Nephron (organoid): ENCODE results near the gene ERAP2.

ENCODE experiments used
- H3K27ac Mint-ChIP-seq, 3 experiments: 2 replicates each; pipeline ENCODE4 v1.8.0; 2020; ENCODE audit warnings: mixed read lengths in 3 of 3, mild to moderate bottlenecking in 2 of 3, moderate library complexity in 1 of 3
- H3K27me3 Mint-ChIP-seq: 2 replicates; pipeline ENCODE4 v1.8.0; 2021; ENCODE audit warnings: low read depth, mild to moderate bottlenecking, moderate library complexity, mixed read lengths
- H3K36me3 Mint-ChIP-seq: 2 replicates; pipeline ENCODE4 v1.8.0; 2020; ENCODE audit warnings: low read depth, mixed read lengths
- H3K4me1 Mint-ChIP-seq: 2 replicates; pipeline ENCODE4 v1.8.0; 2020; ENCODE audit warnings: mixed read lengths
- H3K4me3 Mint-ChIP-seq, 3 experiments: 2 replicates each; pipeline ENCODE4 v1.8.0; 2020; ENCODE audit warnings: mild to moderate bottlenecking in 3 of 3, mixed read lengths in 3 of 3, moderate library complexity in 2 of 3
- H3K9me3 Mint-ChIP-seq: 2 replicates; pipeline ENCODE4 v1.8.0; 2020; ENCODE audit warnings: mixed read lengths
- TF ChIP-seq, protein P1 (sequence below), 3 experiments: fragments of 200-600 bp; sonication (generic); IDR thresholded peaks; one replicate each; pipeline ENCODE4 v1.5.0; 2021; ENCODE audit warnings: antibody characterized with exemption in 3 of 3; ENCODE audit not compliant: unreplicated experiment in 3 of 3

Gene ERAP2

DNA sequence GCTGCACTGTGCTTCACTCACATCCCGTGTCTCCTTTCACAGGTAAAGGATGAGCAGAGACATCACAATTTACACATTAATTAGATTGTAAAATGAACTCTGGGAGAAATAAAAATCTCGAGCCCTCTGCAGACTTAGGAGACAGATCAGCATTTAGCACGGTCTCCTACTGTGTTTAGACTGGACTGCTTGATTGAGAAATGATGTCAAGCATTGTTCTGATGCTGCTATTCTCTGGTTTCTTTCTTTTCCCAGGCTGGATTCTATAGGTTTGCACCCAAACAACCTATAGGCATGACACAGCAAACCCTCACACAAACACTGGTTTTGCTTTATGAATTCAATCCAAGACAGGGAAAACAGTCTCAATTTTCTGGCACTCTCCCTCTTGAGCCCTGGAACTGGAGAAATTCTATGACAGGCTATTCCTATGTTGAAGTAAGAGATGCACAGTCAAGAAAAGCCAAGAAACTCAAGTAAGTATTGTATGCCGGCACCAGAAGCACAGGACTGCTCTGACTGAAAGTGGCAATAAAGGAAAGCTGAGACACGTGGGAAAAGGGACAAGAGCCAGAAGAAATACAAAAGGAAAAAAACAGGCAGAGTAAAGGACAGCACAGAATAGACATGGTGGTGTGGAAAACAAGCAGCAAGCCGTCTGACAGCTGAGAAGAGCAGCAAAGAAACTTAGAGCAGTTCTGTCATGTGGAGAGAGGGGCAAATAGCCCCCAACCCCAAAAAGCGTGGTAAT, 24.8 kb upstream of the ERAP2 start:
- H3K27me3 Mint-ChIP-seq: peaks cover 4% of the 10 kb centered on the region
- peaks cover 20% of the 10 kb centered on the region for H3K9me3 Mint-ChIP-seq
- TF ChIP-seq, protein P1, sequence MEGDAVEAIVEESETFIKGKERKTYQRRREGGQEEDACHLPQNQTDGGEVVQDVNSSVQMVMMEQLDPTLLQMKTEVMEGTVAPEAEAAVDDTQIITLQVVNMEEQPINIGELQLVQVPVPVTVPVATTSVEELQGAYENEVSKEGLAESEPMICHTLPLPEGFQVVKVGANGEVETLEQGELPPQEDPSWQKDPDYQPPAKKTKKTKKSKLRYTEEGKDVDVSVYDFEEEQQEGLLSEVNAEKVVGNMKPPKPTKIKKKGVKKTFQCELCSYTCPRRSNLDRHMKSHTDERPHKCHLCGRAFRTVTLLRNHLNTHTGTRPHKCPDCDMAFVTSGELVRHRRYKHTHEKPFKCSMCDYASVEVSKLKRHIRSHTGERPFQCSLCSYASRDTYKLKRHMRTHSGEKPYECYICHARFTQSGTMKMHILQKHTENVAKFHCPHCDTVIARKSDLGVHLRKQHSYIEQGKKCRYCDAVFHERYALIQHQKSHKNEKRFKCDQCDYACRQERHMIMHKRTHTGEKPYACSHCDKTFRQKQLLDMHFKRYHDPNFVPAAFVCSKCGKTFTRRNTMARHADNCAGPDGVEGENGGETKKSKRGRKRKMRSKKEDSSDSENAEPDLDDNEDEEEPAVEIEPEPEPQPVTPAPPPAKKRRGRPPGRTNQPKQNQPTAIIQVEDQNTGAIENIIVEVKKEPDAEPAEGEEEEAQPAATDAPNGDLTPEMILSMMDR (IDR thresholded peaks at IDR 0.05; ENCODE audit: unreplicated experiment in 3 of 3): no peak
- peak overlapping the region in 2 of 3 experiments; percentile 0 to 23 for H3K27ac Mint-ChIP-seq
- peaks cover 3% of the 10 kb centered on the region for H3K36me3 Mint-ChIP-seq
- H3K4me3 Mint-ChIP-seq: no peak overlapping the region
- H3K4me1 Mint-ChIP-seq: peaks cover 13% of the 10 kb centered on the region

- Mint-ChIP-seq H3K27me3 (no peaks in the 10 kb centered on the region), H3K36me3 (peaks cover 3% of the 10 kb centered on the region), H3K9me3 (peaks cover 16% of the 10 kb centered on the region), H3K4me3 (no peak overlapping the region), H3K4me1 (peaks cover 20% of the 10 kb centered on the region), H3K27ac (no peak overlapping the region)
- TF ChIP-seq, protein P1 (IDR thresholded peaks at IDR 0.05; ENCODE audit: unreplicated experiment in 3 of 3): no peak
Observed at GRCh38 chr5:96852759-96853158, 23.5 kb upstream of the ERAP2 start.

- no peak overlapping the region for H3K4me3 Mint-ChIP-seq
- H3K9me3 Mint-ChIP-seq: peaks cover 6% of the 10 kb centered on the region
- H3K36me3 Mint-ChIP-seq: peaks cover 3% of the 10 kb centered on the region
- H3K27ac Mint-ChIP-seq: no peak overlapping the region
- H3K27me3 Mint-ChIP-seq: no peaks in the 10 kb centered on the region
- TF ChIP-seq, protein P1 (IDR thresholded peaks at IDR 0.05; ENCODE audit: unreplicated experiment in 3 of 3): no peak
- peaks cover 20% of the 10 kb centered on the region for H3K4me1 Mint-ChIP-seq
Observed at GRCh38 chr5:96854067-96854466, 22.2 kb upstream of the ERAP2 start.

DNA sequence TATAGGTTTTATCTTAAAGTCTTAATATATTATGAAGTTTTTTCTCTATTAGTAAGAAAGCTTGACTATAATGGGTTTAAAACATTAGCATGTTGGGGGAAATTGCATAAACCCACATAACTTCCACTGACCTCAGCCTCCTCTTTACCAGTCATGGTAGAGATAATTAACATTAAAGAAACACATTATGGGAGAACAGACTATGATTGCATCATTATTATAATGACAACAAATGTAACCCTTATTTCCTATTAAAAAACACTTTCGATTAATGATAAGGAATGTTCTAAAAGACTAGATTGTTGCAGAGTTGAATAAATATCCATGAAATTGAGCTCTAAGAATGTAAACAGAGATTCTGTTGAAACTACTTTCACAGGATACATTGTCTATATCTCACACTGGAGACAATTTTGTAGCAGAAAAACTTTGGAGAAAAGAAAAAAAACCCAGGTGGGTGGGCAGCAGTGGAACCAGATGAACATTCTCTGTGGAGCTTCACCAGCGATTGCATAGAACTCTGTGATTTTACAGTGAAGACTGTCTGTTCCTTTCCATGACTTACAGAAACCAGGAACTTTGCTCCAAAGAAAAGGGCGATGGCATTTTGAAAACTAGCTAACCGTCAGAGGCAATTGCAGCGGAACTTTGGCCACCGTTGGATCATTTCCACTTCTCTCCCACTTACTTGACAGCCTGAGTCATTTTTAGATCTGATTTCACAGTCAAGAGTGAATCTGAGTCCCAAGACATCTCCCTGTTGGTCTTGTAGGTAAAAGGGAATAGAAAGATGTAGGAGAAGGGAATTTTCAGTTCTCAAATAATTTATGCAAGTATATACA, 21.0 kb upstream of the ERAP2 start:
- Mint-ChIP-seq H3K36me3 (no peaks in the 10 kb centered on the region), H3K9me3 (no peaks in the 10 kb centered on the region), H3K27me3 (no peaks in the 10 kb centered on the region), H3K27ac (no peak overlapping the region), H3K4me3 (no peak overlapping the region), H3K4me1 (peaks cover 20% of the 10 kb centered on the region)
- TF ChIP-seq, protein P1 (IDR thresholded peaks at IDR 0.05; ENCODE audit: unreplicated experiment in 3 of 3): no peak

DNA sequence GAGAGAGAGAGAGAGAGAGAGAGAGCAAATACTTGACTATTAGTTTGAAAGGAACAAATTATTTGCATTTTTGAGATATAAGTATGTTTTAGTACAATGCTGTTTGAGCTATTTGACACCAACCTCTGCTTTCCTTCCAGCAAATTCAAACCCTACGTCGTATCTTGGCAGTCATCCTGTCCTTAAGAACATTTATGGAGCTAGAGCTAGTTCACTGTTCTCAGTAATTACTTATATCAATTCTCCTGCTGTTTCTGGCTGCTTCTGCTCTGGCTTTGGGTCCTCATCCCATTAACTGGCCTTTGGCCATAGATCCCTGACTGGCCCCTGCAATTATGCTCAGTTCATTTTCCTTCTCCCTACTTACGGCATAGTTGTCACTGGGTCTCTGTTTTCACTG, 19.9 kb upstream of the ERAP2 start:
- Mint-ChIP-seq H3K4me3 (no peak overlapping the region), H3K9me3 (no peaks in the 10 kb centered on the region), H3K27ac (peak overlapping the region in 2 of 3 experiments; percentile 4 to 14), H3K36me3 (no peaks in the 10 kb centered on the region), H3K27me3 (no peaks in the 10 kb centered on the region), H3K4me1 (peaks cover 20% of the 10 kb centered on the region)
- TF ChIP-seq, protein P1 (IDR thresholded peaks at IDR 0.05; ENCODE audit: unreplicated experiment in 3 of 3): no peak
